Fibroblast of mammary gland (primary cell): Measurements from ENCODE around the gene PDGFRB.

Experiments used
- DNase-seq: peaks from one replicate; pipeline ENCODE4 v3.0.0-alpha.2; 2010; ENCODE audit warnings: low read depth
- H3K4me3 ChIP-seq: 2 replicates; pipeline ENCODE4 v1.5.1; 2011; ENCODE audit warnings: low read depth, mild to moderate bottlenecking, low read length, moderate library complexity; ENCODE audit not compliant: control insufficient read depth
- TF ChIP-seq, protein P1 (sequence below): conservative IDR thresholded peaks from 2 replicates; pipeline ENCODE4 v1.5.1; 2011; ENCODE audit warnings: low read depth, low read length, inconsistent platforms; ENCODE audit not compliant: control insufficient read depth, insufficient read depth

PDGFRB gene

DNA sequence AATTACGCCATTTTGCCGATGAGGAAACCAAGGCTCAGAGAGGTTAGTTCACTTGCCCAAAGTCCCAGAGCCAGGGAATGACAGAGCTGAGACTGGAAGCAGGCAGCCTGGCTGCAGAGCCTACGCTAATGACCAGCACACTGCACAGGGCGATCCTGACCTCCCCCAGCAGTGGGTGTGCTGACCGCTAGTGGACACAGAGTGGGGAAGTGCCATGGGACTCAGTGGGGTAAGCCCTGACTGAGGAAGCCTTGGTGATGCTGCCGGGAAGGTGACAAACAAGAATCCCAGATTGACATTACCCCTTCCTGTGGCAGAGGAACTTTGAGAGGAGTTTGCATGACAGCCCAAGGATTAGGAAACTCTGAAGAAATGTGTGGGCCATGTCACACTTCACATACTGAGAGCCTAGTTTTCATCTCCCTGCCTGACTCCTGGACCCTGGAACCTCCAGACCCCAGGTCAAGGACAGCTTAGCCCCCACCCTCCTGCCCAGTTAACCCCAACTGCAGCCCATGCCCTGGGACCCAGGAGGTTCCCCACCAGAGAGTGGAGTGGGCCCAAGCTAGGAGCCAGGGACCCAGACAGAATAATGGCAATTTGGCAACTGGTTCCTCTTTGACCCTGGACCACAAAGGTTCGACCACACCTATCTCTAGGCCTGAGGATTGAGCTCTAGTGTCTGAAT is 49.6 kb downstream of the PDGFRB start:
- TF ChIP-seq, protein P1, sequence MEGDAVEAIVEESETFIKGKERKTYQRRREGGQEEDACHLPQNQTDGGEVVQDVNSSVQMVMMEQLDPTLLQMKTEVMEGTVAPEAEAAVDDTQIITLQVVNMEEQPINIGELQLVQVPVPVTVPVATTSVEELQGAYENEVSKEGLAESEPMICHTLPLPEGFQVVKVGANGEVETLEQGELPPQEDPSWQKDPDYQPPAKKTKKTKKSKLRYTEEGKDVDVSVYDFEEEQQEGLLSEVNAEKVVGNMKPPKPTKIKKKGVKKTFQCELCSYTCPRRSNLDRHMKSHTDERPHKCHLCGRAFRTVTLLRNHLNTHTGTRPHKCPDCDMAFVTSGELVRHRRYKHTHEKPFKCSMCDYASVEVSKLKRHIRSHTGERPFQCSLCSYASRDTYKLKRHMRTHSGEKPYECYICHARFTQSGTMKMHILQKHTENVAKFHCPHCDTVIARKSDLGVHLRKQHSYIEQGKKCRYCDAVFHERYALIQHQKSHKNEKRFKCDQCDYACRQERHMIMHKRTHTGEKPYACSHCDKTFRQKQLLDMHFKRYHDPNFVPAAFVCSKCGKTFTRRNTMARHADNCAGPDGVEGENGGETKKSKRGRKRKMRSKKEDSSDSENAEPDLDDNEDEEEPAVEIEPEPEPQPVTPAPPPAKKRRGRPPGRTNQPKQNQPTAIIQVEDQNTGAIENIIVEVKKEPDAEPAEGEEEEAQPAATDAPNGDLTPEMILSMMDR, result no peak
- no peak for DNase-seq
- no peak overlapping the region for H3K4me3 ChIP-seq

- no peak for DNase-seq
- TF ChIP-seq, protein P1, result no peak
- H3K4me3 ChIP-seq, result no peak overlapping the region
Measured at GRCh38 chr5:150104550-150104870, 51.1 kb downstream of the PDGFRB start.

GRCh38 chr5:150103678-150104549 is 51.7 kb downstream of the PDGFRB start:
- H3K4me3 ChIP-seq, result no peak overlapping the region
- TF ChIP-seq, protein P1, result no peak
- DNase-seq, result no peak

DNA sequence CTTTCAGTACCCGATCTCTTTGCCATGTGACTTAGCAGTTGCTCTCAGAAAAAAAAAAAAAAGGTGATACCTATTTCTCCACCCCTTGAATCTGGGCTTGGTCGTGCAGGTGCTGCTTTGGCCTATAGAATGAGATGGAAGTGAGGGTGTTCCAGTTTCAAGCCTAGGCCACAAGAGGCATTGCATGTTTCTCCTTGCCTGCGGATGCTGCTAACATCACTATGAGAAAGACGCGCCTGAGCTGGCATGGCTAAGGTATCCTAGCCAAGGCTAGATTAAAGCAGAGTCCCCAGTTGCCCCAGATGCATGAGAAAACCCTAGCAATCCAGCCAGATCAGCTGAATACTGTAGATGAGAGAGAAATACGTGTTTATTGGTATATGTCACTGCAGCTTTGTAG is 54.6 kb downstream of the PDGFRB start:
- H3K4me3 ChIP-seq, result no peak overlapping the region
- TF ChIP-seq, protein P1, result no peak
- DNase-seq, result no peak

DNA sequence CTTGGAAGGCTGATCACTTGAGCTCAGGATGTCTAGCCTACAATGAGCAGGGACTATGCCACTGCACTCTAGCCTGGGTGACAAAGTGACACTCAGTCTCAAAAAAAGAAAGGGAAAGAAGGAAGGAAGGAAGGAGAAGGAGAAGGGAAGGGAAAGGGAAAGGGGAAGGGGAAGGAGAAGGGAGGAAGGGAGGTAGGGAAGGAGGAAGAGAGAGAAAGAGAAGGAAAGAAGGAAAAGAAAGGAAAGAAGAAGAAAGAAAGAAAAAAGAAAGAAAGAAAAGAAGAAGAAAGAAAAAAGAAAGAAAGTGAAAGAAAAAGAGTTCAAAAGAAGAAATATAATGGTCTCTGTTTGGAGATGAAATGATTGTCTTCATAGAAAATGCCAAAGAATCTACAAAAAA is 58.5 kb downstream of the PDGFRB start:
- TF ChIP-seq, protein P1, result no peak

GRCh38 chr5:150092159-150092787 is 63.4 kb downstream of the PDGFRB start:
- H3K4me3 ChIP-seq, result no peak overlapping the region
- DNase-seq, result no peak
- TF ChIP-seq, protein P1, result no peak

More for the DNA sequence above, 58.5 kb downstream of the PDGFRB start:
- no peak overlapping the region for H3K4me3 ChIP-seq
- no peak for DNase-seq
